NCI-H524 treated with DMSO at 0.1 percent for 48 hours (cell line): Measurements from ENCODE around the gene CCDC70.

ENCODE experiments used
- DNase-seq: peaks from one replicate; lab custom pipeline; 2025; lab: John Stamatoyannopoulos, UW

CCDC70 gene

DNA sequence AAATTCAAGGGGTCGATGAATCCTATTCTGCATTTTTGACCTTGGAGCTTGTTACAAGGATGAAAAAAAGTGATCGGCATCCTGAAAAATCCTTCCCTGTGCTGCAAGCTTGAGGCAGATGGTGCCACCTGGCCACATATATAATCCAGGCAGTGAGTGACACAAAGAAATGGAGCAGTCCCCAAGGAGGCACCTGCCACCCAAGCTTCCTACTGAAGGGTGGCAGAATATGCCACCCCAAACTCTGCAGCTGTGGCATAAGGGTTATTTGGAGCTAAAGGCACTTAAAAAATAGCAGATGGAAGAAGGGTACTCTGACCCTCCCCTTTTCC, 32.2 kb upstream of the CCDC70 start:
- DNase-seq = peak; percentile 97

- DNase-seq = no peak
These were observed 30.2 kb upstream of the CCDC70 start for GRCh38 chr13:51831519-51831918.

- peak; percentile 62 for DNase-seq
These were observed 29.2 kb upstream of the CCDC70 start for GRCh38 chr13:51832471-51833152.

DNA sequence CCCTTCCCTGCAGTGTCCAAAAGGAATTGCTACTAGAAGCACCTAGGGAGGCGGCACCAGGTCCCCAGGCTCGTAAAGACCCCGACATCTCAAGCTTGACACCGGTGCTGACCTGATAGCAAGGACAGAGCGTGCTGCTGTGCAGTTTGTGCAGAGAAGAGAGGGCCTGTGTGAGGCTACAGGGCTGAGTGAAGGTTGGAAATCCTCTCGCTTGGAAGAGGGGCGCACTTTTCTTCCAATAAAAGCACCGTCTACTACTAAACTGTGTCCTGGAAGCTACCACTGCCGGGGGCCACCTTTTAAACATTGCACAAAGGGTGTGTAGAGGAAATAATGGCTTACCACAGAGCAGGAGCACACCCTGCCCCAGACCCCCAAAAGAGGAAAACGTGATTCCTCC, 27.8 kb upstream of the CCDC70 start:
- no peak for DNase-seq

- peak; percentile 97 for DNase-seq
These were observed 27.1 kb upstream of the CCDC70 start for GRCh38 chr13:51834581-51835171.

DNA sequence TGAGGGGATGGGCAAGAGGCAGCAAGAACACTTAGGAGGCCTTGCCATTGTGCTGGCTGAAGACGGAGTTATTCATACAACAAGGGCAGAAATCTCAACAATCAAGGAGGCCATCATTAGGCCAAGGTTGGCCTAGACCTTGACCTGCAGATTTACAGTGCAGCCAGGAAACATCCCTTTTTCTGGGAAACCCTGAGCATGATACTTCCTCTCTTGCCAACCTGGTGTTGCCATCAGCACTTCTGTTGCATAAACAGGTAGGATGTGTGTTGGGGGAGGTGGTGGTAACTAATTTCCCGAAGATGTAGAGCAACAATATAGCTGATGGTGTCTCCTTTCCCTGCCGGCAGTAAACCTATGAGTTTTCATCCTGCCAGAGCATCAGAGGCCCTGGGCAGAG, 24.8 kb upstream of the CCDC70 start:
- DNase-seq = no peak

DNA sequence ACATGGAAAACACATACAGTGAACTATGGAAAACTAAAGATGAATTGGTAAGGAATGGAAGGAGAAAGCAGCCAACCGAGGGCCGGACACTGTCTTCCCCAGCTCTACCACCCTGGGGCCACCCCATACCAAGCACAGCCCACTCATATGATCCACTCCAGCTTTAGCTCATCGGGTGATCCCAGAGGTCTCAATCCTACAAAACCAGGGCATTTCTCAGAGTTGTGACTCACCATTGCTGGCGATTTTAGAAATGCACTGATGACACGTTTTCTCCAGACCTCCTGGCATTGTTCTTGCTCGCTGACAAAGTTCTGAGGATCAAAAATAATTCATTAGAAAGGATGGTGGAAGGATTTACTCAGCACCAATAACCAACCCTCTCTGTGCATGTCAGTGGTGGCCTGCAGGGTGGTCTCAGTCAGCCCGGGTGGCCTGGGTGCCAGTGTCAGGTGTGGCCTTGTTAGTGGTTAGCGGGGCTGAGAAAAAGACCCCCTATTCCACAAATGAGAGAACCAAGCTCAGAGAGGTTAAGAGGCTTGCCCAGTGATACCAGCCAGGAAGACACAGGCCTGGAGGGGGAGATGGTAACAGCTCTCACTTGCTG, 23.4 kb upstream of the CCDC70 start:
- no peak for DNase-seq

- DNase-seq = no peak
These were observed 21.8 kb upstream of the CCDC70 start for GRCh38 chr13:51839711-51840540.

- no peak for DNase-seq
These were observed 20.9 kb upstream of the CCDC70 start for GRCh38 chr13:51840917-51841316.

GRCh38 chr13:51841732-51842131, 20.0 kb upstream of the CCDC70 start:
- DNase-seq = no peak

GRCh38 chr13:51843529-51843928, 18.2 kb upstream of the CCDC70 start:
- DNase-seq = no peak

- no peak for DNase-seq
These were observed 16.8 kb upstream of the CCDC70 start, which contains the start of gene TMEM272 for GRCh38 chr13:51844862-51845573. Gene TMEM272, minus strand, starts transcription at chr13:51845177. Its CDS starts 6,647 bp downstream, at chr13:51838530.

- no peak for DNase-seq
These were observed 16.0 kb upstream of the CCDC70 start for GRCh38 chr13:51845574-51846318.

GRCh38 chr13:51846756-51847155, 15.0 kb upstream of the CCDC70 start:
- DNase-seq = no peak

DNA sequence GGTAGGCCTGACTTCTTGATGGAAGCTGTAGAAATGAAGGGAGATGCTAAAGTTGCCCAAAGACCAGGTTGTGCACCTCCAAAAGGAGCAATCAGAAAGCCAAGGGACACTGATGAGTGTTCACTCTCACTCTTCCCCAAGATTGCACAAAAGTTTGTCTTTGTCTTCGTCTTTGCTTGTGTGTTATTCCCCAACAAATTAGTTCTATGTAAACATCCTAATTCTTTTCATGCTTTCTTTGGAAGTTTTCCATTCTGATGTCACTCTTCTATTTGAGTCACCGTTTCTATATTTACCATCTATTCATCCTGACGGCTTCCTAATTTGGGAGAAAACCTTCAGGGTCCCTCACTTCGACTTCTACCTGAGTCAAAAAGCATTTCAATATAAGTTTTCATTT, 13.1 kb upstream of the CCDC70 start:
- no peak for DNase-seq

GRCh38 chr13:51849145-51850101, 12.3 kb upstream of the CCDC70 start:
- DNase-seq = no peak

DNA sequence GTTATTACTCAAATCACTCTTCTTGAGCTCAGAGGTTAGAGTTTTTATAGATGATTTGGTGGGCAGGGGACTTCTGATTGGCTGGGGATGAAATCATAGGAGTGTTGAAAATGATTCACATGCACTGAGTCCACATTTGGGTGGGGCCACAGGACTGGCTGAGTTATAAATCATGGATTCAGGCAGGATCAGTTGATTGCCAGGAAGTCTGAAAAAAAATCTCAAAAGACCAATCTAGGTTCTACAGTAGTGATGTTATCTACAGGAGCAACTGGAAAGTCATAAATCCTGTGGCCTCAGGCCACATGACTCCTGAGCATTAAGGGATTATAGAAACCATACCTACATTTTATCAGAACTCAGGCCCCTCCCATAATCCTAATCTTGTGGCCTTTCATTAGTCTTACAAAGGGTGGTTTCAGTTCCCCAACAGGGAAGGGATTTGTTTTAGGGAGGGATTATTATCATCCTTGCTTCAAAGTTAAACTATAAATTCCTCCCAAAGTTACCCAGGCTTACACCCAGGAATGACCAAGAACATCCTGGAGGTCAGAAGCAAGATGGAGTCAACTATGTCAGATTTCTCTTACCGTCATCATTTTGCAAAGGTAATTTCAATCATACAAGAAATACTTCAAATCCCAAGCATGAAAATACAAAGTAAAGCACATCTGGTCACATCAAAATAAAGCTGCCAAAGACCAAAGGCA, 5.6 kb upstream of the CCDC70 start:
- DNase-seq = no peak

GRCh38 chr13:51856998-51857397, 4.8 kb upstream of the CCDC70 start:
- DNase-seq = no peak

DNA sequence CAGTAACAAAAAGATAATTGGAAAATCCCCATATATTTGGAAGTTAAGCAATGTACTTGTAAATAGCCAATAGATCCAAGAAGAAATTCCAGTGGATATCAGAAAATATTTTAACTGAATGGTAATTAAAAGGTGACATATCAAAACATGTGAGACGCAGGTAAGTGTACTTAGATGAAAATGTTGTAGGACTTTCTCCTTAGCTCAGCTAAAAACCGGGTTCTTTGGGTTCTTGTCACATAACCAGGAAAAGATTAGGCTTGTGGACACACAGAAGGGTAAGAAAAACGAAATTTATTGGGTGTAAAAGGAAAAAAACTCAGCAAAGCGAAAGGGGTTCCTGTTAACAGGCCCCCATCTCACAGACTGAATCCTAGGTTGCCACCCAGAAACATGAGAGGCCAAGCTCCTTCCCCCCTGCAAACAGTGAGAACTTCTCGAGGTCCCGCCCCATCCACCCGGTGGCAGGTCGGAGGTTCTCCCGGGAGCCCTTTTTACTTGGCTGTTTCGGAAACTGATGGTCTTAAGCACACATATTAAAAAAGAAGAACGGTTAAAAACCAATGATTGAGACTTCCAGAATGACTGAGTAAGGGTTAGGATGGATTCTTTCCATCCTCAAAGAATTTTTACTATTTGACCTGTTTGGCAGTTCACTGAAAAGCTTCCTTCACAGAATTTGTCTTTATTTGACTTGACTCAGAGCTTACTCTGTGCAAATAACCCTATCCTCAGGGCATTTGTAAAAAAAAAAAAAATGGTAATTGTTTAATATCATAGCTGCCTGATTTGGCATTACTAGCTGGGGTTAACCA, 3.1 kb upstream of the CCDC70 start:
- no peak for DNase-seq
